B cell (primary cell): Measurements from ENCODE around the gene BPIFB2. TPM values are rescaled to one million over a fixed set of nuclear protein-coding genes. Genes with fewer than 3 reads are reported as not detected.

Experiments used
- ATAC-seq: fragments of 200-7000 bp; cut with Tn5 transposase; one replicate; pipeline ENCODE4 v1.10.0; 2021; ENCODE audit warnings: low read depth, mild to moderate bottlenecking, moderate number of reproducible peaks, moderate library complexity
- CTCF ChIA-PET: fragments of 350-600 bp; sonication (Branson Sonifier 250); formaldehyde crosslinking; loops from one replicate; lab custom pipeline; 2021; ENCODE audit warnings: antibody characterized with exemption, inconsistent platforms; lab: Charles Lee
- POLR2A ChIA-PET: fragments of 350-600 bp; sonication (Branson Sonifier 250); formaldehyde crosslinking; loops from one replicate; lab custom pipeline; 2021; ENCODE audit warnings: antibody characterized with exemption; lab: Charles Lee
- DNase-seq: peaks from one replicate; pipeline ENCODE4 v3.0.0; 2013
- H2AFZ ChIP-seq: 2 replicates; pipeline ENCODE4 v1.6.1; 2012; ENCODE audit warnings: mild to moderate bottlenecking, low read depth, low read length; ENCODE audit not compliant: insufficient read depth, poor library complexity, severe bottlenecking
- H3K27ac ChIP-seq, 2 donors: 1 replicate in 1 of 2; 2 replicates in 1 of 2; pipeline ENCODE4 v1.5.1; 2012 to 2013; ENCODE audit warnings: low read length in 2 of 2, mild to moderate bottlenecking in 2 of 2, moderate library complexity in 1 of 2
- H3K27me3 ChIP-seq, 4 experiments: fragments of 200-600 bp in 1 of 4; sonication (generic) in 1 of 4; replicated peaks in 1 of 4; 1 replicate in 2 of 4; 2 replicates in 2 of 4; pipeline versions ENCODE4 v1.6.1 to v1.7.0; 2013 to 2016; ENCODE audit warnings: low read length in 3 of 4, mild to moderate bottlenecking in 2 of 4, mixed read lengths in 1 of 4, moderate library complexity in 1 of 4; ENCODE audit not compliant: insufficient read depth in 4 of 4, control insufficient read depth in 3 of 4; ENCODE audit errors: control extremely low read depth in 1 of 4
- H3K36me3 ChIP-seq, 2 experiments: replicated peaks in 1 of 2; 1 replicate in 1 of 2; 2 replicates in 1 of 2; pipeline versions ENCODE4 v1.6.1 to v1.7.1; 2013; ENCODE audit warnings: low read length in 1 of 2; ENCODE audit not compliant: insufficient read depth in 2 of 2, control insufficient read depth in 1 of 2; ENCODE audit errors: control extremely low read depth in 1 of 2, extremely low read depth in 1 of 2
- H3K4me1 ChIP-seq, 2 donors: fragments of 200-600 bp in 1 of 2; sonication (generic) in 1 of 2; 1 replicate in 1 of 2; 2 replicates in 1 of 2; pipeline versions ENCODE4 v1.5.1 to v1.6.1; 2013 to 2017; ENCODE audit warnings: low read length in 2 of 2; ENCODE audit not compliant: control insufficient read depth in 2 of 2, insufficient read depth in 2 of 2
- H3K4me2 ChIP-seq: replicated peaks from 2 replicates; pipeline ENCODE3; 2012; ENCODE audit warnings: mild to moderate bottlenecking, low read depth, low read length; ENCODE audit not compliant: poor library complexity, severe bottlenecking
- H3K4me3 ChIP-seq, 5 experiments: fragments of 200-600 bp in 1 of 5; sonication (generic) in 1 of 5; 1 replicate in 3 of 5; 2 replicates in 2 of 5; pipeline versions ENCODE4 v1.5.1 to v1.7.0; 2011 to 2016; ENCODE audit warnings: low read length in 4 of 5, mild to moderate bottlenecking in 4 of 5, low read depth in 2 of 5, control low read depth in 1 of 5, moderate library complexity in 1 of 5; ENCODE audit not compliant: insufficient read depth in 1 of 5; ENCODE audit errors: control extremely low read depth in 1 of 5, extremely low read depth in 1 of 5
- H3K79me2 ChIP-seq: fragments of 200-600 bp; sonication (generic); one replicate; pipeline ENCODE4 v1.6.0; 2016; ENCODE audit warnings: low read length; ENCODE audit not compliant: control insufficient read depth, insufficient read depth
- H3K9ac ChIP-seq: fragments of 200-600 bp; sonication (generic); 2 replicates; pipeline ENCODE4 v1.6.1; 2017; ENCODE audit warnings: mild to moderate bottlenecking, low read length, moderate library complexity
- H3K9me3 ChIP-seq, 3 donors: one replicate each; pipeline versions ENCODE4 v1.6.1 to v1.7.1; 2013; ENCODE audit warnings: low read length in 2 of 3; ENCODE audit not compliant: control insufficient read depth in 2 of 3, insufficient read depth in 1 of 3; ENCODE audit errors: control extremely low read depth in 1 of 3
- H4K20me1 ChIP-seq: 2 replicates; pipeline ENCODE4 v1.6.0; 2012; ENCODE audit warnings: mild to moderate bottlenecking, low read length; ENCODE audit not compliant: insufficient read depth, control insufficient read depth, poor library complexity, severe bottlenecking
- H3K27ac Mint-ChIP-seq: one replicate; pipeline ENCODE4 v1.8.0; 2021; ENCODE audit warnings: mixed read lengths
- H3K27me3 Mint-ChIP-seq: one replicate; pipeline ENCODE4 v1.8.0; 2021; ENCODE audit warnings: mixed read lengths
- H3K4me1 Mint-ChIP-seq: one replicate; pipeline ENCODE4 v1.8.0; 2021; ENCODE audit warnings: mixed read lengths
- H3K4me3 Mint-ChIP-seq: one replicate; pipeline ENCODE4 v1.8.0; 2021; ENCODE audit warnings: mixed read lengths
- H3K9me3 Mint-ChIP-seq: one replicate; pipeline ENCODE4 v1.8.0; 2022; ENCODE audit warnings: mixed read lengths; ENCODE audit not compliant: insufficient read depth
- EZH2 ChIP-seq: IDR thresholded peaks from 2 replicates; pipeline ENCODE4 v1.6.1; 2012; ENCODE audit warnings: borderline replicate concordance, low read depth, mild to moderate bottlenecking, moderate library complexity, low read length; ENCODE audit not compliant: insufficient read depth, poor library complexity, severe bottlenecking
- WGBS: methylation state at CpG from one replicate; pipeline ENCODE4 v1.1.5; 2013; ENCODE audit warnings: missing lambda C conversion rate; ENCODE audit not compliant: insufficient coverage; 5-methylcytosine and 5-hydroxymethylcytosine counted together
- intact Hi-C: fragments of 100-400 bp; cut with micrococcal nuclease; formaldehyde crosslinking; loops from one replicate; pipeline ENCODE4 v1.10.0; 2022
- polyA plus RNA-seq: library from polyadenylated mRNA; depleted of rRNA; stranded (reverse); fragments of >200 nt; gene quantifications from 2 replicates; pipeline ENCODE4 v1.2.3, GENCODE V29; 2012
- total RNA-seq, 2 donors: library from RNA; stranded (reverse); fragments of 120-200 nt in 1 of 2; gene quantifications; 1 replicate in 1 of 2; 2 replicates in 1 of 2; pipeline versions ENCODE4 v1.2.3 to v1.2.4, GENCODE V29; 2013 to 2022
- TF ChIP-seq, protein P1 (sequence below): fragments of 200-600 bp; IDR thresholded peaks from one replicate; pipeline ENCODE4 v1.8.0; 2022; ENCODE audit warnings: antibody characterized with exemption, mild to moderate bottlenecking

BPIFB2 gene
- total and polyA plus RNA-seq, 2 donors (not counting 1 experiment from before 2014, with no cell fraction given), result not detected

DNA sequence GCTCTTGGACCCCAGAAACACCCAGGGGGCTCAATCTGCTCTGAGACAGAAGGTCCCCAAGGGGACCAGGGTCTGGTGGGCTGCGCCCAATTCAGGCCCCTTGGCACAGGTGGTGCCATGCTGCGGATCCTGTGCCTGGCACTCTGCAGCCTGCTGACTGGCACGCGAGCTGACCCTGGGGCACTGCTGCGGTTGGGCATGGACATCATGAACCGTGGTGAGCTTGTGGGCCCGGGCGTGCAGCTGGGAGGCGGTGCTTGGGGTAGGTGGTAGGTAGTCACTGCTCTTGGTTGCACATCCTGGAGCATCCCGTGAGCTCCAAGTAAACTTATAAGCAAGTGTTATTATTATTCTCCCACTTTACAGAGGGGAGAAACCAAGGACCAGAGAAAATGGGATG lies 24.0 kb downstream of the BPIFB2 start, which contains the start of gene BPIFB6:
Gene BPIFB6 (plus strand): TSS at position 118 of the 400 bp plus-strand sequence. CDS start 0 bp downstream, at position 118.
- Histone ChIP-seq H3K4me2 (no peak within 1 kb of the TSS), H4K20me1 (no peaks in the 10 kb centered on the region), H3K79me2 (no peaks in the 10 kb centered on the region), H3K4me3 (no peak within 1 kb of the TSS), H3K36me3 (no peaks in the 10 kb centered on the region), H3K27me3 (peaks cover 0 to 7% (median 0%) of the 10 kb centered on the region in 4 experiments), H3K27ac (no peak within 1 kb of the TSS), H2AFZ (no peak within 1 kb of the TSS), H3K9me3 (peaks cover 0 to 8% (median 4%) of the 10 kb centered on the region in 3 donors), H3K9ac (no peak within 1 kb of the TSS), H3K4me1 (no peaks in the 10 kb centered on the region)
- ATAC-seq (no peak), DNase-seq (no peak)
- ChIA-PET CTCF (no interaction called here), POLR2A (no interaction called here)
- H3K27me3 Mint-ChIP-seq, result peaks cover 9% of the 10 kb centered on the region
- no peak within 1 kb of the TSS for H3K4me3 Mint-ChIP-seq
- intact Hi-C loops, result no loop called here
- WGBS, result 95% methylated on average over 7 of the region's 10 CpGs
- no peak within 1 kb of the TSS for H3K27ac Mint-ChIP-seq
- TF ChIP-seq, protein P1, sequence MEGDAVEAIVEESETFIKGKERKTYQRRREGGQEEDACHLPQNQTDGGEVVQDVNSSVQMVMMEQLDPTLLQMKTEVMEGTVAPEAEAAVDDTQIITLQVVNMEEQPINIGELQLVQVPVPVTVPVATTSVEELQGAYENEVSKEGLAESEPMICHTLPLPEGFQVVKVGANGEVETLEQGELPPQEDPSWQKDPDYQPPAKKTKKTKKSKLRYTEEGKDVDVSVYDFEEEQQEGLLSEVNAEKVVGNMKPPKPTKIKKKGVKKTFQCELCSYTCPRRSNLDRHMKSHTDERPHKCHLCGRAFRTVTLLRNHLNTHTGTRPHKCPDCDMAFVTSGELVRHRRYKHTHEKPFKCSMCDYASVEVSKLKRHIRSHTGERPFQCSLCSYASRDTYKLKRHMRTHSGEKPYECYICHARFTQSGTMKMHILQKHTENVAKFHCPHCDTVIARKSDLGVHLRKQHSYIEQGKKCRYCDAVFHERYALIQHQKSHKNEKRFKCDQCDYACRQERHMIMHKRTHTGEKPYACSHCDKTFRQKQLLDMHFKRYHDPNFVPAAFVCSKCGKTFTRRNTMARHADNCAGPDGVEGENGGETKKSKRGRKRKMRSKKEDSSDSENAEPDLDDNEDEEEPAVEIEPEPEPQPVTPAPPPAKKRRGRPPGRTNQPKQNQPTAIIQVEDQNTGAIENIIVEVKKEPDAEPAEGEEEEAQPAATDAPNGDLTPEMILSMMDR, result no peak
- TF ChIP-seq EZH2, result no peak
- peaks cover 4% of the 10 kb centered on the region for H3K9me3 Mint-ChIP-seq
- no peaks in the 10 kb centered on the region for H3K4me1 Mint-ChIP-seq

DNA sequence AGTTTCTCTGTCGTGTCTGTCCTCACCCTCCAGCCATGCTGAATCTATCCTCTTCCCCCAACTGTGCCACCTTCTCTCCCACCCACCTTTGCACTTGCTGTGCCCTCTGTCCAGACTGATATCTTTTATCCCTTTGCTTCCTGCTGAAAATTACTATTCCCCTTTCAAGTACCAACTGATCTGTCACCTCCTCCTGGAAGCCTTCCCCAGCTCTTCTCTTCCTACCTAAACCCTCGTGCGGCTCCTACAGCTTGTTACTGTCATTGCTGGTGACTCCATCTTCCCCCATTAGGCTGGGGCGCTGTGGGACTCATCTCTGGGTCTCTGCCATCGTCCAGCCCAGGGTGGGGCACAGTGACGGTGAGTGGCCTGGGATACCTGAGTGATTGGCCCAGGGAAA lies 25.1 kb downstream of the BPIFB2 start:
- Histone ChIP-seq H3K9me3 (peaks cover 0 to 8% (median 4%) of the 10 kb centered on the region in 3 donors), H4K20me1 (no peaks in the 10 kb centered on the region), H3K79me2 (no peaks in the 10 kb centered on the region), H3K4me1 (no peaks in the 10 kb centered on the region), H3K27ac (no peak overlapping the region), H3K4me2 (no peak overlapping the region), H3K27me3 (peaks cover 0 to 7% (median 0%) of the 10 kb centered on the region in 4 experiments), H3K36me3 (no peaks in the 10 kb centered on the region), H3K9ac (no peak overlapping the region), H3K4me3 (no peak overlapping the region), H2AFZ (no peak overlapping the region)
- H3K9me3 Mint-ChIP-seq, result peaks cover 4% of the 10 kb centered on the region
- ATAC-seq, result no peak
- TF ChIP-seq EZH2, result no peak
- TF ChIP-seq, protein P1, result no peak
- H3K4me1 Mint-ChIP-seq, result no peaks in the 10 kb centered on the region
- ChIA-PET CTCF (no interaction called here), POLR2A (no interaction called here)
- no peak overlapping the region for H3K4me3 Mint-ChIP-seq
- 93% methylated on average over 4 of the region's 6 CpGs for WGBS
- intact Hi-C loops, result no loop called here
- H3K27ac Mint-ChIP-seq, result no peak overlapping the region
- DNase-seq, result no peak
- peaks cover 9% of the 10 kb centered on the region for H3K27me3 Mint-ChIP-seq
